ENCODE data around the gene TAPT1. TPM values are rescaled to one million over a fixed set of nuclear protein-coding genes. Genes with fewer than 3 reads are reported as not detected.
A peak's percentile ranks its signal among the peaks of the same experiment; 100 is the strongest.

The TAPT1 gene
- total RNA-seq, 1 donor from 2014 or later = 47.5 TPM

DNA sequence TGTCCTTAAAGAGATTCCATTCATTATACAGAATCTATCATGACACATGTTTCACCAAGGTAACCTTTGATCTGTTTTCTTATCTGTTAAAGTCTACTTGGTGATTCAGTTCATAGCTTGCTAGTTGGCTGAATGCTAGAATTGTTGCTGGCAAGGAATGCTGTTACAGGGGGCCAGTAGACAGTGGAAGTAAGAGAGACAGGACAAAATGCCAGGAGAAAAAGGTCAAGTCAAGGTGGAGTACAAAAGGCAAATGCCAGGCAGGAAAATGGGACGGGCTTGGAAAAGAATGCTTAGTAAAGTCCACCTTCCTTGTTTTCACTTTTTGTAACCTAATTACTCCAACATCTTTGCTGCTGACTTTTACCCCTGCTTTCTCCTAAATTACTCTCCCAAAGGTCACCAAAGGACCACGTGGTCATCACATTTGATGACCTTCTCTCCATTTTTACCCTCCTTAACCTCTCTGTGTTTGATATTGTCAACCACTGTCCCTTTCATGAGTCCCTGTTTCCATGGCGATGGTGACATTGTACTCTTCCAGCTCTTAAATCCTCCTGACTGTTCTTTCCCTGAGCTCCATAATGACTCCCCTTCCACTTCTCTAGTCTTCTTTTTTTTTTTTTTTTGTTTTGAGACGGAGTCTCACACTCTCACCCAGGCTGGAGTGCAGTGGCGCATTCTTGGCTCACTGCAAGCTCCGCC, 24.5 kb upstream of the TAPT1 start:
- no peak for DNase-seq (ENCODE audit: low spot score)

DNA sequence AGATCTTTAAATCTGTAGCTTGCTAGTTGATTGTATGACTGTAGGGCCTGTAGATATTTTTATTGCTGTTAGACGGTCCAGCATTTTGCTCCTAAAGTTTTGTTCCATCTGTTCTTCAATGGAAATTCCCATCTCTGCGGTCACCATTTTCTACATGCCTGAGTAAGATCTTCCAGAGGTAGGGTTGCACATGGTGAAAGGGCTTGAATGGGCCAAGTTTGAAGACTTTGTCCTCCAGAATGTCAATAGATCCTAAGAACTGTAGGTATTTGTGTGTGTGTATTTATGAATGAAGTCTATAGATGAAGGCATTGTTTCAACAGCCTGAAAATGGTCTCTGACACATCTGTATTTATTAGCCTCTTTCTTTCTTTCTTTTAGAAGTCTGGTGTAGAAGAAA, 22.3 kb upstream of the TAPT1 start:
- no peak for DNase-seq (ENCODE audit: low spot score)

DNA sequence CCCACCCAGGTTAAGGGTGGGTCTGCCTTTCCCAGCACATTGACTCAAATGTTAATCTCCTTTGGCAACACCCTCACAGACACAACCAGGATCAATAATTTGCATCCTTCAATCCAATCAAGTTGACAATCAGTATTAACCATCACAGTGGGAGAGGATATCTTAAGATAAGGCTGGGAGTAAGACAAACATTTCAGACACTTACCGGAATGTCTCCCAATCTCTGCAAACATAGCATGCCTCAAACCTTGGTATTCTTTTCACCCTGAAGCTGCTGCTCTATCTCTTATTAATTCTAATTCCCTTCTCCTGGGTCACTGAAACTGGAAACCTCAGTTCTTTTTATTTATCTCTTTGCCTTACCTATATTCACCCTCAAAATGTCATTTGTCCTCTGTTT, 19.0 kb upstream of the TAPT1 start:
- DNase-seq (ENCODE audit: low spot score) = no peak

DNA sequence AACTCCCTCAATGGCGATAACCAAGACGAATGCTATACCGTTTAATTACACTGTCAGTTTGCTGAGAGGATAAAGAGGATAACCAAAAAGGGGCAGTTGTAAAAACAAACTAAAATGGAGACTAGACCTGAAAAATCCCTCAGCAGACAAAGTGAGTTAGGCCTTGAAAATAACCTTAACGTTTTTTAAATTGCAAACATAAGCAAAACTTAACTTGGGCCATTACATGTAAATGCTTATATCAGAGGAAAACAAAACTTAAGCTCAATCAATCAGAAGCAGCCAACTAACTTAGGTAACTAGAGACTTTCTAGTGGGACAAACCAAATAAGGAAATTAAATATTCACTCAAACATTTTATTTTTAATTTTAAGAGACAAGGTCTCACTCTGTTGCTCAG, 17.0 kb upstream of the TAPT1 start:
- DNase-seq (ENCODE audit: low spot score) = no peak

DNA sequence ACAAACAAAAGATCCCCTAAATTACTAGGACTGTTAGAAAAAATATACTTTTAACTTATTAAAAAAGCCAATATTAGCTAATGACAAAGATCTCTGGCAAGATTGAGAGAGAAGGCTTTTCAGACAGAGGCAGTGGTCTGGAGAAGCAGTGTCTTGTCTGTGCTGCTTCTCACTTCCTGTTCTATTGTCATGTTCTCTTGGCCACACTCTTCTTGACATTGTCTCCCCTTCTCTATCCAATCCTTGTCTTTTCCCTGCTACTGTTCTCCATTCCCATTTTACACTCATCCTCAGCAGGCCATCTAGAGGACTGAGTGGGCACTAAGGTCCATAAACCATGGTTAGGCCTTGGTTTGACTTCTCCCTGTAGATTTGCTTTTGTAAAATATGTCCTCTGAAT, 14.0 kb upstream of the TAPT1 start:
- DNase-seq (ENCODE audit: low spot score) = no peak

DNA sequence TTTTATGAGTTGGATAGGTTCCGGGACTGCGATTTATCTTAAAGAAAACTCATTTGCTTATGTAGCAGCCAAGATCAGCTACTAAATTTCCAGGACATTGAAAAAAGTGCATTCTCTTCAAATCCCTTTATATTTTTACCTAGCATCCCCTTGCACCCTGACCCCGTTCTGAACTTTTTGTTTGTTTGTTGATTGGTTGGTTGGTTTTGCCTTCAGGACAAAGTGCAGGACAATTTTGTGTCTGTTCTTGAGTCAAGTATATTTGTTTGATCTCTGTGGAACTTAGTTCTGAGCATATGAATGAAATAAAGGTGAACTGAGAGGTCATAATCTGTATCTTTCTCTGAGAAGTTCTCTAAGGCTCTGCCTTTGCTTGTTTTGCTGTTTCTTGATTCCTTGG, 12.8 kb upstream of the TAPT1 start:
- no peak for DNase-seq (ENCODE audit: low spot score)

DNA sequence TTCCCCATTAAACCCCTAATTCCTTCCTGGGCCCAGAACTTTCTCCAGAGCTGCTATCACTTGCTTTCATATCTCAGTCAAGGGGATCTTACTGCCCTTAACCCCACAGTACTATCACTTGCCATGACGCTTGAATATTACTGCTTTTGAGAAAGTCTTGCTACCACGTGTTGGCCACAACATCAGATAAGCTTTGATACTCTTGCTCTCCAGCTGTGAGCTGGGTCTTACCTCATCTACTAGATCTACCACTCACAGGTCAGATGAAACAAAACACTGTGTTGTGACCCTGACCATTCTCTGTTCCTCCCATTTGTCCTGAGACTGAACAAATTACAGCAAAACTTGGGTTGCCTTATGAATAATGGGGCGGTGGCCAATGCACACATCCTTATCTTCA, 12.1 kb upstream of the TAPT1 start:
- no peak for DNase-seq (ENCODE audit: low spot score)

DNA sequence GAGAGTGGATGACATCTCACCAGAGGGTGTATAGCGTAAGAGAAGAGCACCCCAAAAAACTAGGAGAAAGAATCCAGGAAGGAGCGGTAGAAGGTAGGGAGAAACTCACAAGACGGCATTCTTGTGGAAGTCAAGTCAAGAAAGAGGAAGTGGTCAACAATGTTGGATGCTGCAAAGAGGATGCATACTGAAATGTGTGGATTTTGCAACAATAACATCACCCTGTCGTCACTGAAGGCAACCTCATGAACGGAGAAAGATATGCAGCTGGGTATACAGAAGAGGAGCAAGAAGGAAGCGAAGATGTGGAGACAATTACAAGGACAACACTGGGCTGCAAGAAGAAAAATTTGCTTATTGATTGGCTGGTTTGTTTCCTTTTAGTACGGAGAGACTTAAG, 11.4 kb upstream of the TAPT1 start:
- DNase-seq (ENCODE audit: low spot score) = no peak

DNA sequence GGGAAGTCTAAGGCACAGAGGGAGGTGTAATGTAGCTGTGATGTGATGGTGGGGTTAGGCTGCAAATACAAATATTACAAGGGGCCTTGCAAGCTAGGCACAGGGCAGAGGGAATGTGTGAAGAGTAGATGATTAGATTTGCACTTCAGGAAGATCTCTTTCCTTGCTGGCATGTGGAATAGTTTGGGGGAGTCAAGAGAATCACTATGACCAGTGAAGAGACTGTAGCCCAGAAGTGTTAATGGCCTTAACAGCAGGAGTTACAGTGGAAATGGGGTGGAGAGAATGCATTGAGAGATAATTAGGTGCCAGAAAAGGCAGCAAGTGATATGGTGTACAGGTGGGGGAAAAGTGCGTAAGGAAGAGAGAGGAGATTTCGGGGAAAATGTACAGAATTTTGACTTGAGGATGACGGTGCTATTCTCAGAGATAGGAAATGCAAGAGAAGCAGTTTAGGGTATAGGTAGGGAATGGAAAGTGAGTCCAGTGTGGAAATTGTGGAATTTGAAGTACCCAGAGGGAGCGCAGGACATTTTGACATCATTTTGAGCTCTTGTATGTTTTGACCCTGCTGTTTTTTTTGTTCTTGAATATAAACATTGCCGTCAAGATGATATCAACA, 10.2 kb upstream of the TAPT1 start:
- no peak for DNase-seq (ENCODE audit: low spot score)

DNA sequence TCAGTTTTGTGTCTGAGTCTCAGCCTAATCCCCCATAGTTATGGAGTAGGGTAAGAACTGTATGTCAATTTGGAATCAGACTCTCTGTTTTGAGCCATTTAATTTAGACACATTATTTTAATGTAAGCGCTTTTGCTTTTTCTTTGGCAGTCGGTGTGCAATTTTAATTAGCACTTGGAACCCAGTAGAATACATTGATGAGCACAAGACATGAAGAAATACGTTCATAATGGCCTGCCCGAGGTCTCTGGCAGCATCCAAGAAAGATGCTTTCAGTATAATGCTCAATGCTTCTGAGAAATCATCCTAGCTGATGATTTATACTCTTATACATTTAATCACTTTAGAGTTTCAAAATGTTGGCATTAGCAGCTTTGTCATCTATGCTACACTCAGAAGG, 8.9 kb upstream of the TAPT1 start:
- DNase-seq (ENCODE audit: low spot score) = no peak

DNA sequence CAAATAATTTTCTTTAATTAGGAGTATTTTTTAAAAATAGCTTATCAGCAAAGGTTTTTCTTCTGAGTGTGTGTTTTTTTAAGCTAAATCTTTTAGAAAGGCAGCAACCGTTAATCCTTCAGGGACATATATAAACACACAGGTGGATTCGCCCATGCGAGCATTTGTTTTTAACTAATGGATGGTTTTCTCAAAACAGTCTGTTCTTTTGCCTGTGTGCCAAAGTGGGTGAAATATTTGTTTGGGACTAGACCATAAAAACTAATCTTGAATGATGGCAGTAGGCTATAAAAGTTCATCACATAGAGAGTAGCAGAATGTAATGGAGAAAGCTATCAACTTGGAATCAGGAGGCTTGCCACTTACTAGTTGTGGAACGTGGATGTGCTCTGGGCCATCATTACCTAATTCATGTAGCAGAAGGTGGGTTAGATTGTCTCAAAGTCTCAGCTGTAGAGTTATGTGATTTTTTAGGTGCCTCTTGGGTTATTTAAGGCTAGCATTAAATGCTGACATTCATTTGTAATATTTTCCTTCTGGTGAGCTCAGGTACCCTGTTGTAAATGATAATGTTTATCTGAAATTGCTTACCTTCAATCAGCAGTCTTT, 7.4 kb upstream of the TAPT1 start:
- no peak for DNase-seq (ENCODE audit: low spot score)

DNA sequence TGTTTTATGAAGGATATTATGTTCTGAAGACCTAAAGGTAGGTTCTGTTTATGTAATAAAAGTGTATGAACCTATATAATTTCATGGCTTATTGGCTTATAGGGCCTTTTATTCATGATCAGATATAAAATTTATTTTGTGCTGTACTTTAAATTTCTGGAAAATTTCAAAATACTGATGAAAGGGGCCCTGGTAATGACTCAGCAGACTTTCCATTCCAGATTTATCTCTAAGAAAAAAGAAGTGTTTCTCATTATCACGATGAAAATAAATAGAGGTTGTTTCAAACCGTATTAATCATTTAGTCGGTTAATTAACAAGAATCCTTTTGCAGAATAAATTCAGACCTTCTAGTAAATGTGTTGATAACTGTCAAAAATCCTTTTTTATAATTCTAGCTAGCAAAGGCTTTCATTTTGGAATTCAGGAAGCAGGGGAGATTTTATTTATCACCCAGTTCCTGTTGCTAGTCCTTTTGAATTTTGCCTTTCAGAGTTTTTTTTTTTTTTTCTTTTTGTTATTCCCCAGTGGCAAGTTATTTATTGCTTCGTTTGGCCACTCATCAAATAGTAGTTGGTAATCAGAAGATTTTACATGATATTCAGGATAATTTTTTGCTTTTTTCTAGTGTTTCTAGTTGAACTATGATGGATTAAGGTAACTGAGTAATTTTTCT, 5.4 kb upstream of the TAPT1 start:
- DNase-seq (ENCODE audit: low spot score) = no peak

DNA sequence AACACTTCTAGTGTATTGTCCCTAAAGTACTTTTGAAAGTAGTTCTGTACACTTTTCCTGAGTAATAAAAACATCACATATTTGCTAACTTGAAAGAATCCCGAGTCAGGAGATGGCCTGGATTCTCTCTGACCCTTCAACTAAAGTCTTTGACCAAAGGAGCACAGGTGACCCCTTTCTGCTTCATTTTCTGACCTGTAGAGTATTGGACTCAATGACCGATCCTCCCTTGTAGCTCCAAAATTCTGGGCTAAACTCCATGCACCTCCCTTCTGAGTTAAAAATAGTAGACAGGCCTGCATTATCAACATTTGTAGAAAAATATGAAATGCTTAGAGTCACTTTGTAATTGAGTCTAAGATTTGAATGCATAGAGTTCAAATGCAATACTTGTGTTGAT, 4.0 kb upstream of the TAPT1 start:
- no peak for DNase-seq (ENCODE audit: low spot score)

DNA sequence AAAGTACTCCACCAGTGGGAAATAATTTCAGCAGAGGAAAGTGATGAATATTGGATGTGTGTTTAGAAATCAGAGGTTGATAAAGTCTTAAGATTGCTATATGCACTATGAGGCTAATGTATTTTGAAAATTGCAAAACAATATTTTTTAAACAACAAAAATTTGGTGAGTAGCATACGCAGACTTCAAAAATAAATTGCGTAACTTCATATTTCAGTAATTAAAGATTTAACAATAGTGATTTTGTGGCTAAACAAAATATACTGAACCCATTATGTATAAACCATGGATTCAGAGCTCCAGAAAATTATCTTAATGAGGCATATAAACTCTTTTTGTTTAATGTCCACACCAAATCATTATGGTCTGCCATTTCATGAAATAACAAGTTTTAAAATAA, 3.3 kb upstream of the TAPT1 start:
- DNase-seq (ENCODE audit: low spot score) = no peak

DNA sequence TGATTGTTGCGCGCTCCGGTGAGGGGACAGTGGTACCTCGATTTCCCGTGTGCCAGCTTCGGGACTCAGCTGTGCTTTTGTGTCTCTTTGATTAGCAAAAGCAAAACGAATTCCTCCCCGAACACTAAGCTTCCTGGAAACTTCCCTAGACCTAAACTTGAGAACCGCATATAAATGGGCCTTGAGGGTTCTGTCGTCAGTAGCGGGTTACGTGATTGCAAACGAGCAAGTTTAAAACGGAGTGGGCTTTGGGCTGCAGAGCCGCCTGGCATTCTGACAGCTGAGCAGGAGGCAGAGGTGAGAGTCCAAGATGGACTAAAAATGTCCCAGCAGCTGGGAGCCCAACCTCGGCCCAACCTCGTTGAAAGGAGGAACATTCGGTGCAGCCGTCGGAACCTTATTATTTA, 1.2 kb upstream of the TAPT1 start:
- DNase-seq (ENCODE audit: low spot score) = peak; percentile 47

DNA sequence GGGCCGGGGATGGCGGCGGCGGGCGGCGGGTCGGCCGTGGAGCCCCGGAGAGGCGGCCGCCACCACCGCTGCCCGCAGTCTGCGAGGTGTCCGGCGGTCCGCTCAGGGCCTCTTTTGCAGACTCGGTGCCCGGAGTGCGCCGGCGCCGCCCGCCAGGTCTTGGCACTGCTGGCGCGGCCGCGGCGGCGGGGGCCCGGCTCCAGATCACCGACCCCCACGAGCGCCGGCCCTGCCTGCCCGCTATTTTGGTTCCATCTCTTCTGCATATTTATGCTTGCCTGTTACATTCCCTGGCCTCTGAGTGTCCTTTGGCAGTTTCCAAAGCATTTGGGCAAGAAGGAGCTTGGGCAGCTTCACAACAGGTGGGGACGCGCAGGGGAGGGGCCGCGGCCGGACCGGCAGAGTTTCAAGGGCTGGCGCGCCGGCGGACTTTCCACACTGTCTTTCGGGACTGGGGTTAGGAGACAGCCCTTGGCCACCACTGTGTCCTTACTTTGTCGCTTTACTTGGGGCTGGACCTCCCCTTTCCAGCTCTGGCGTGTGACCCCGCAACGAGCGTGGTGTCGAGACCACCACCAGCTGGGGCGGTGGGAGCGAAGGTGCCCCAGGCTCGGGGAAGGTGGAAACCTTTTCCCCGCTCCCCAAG, 668 bp upstream of the TAPT1 start:
- DNase-seq (ENCODE audit: low spot score) = peak; percentile 58

DNA sequence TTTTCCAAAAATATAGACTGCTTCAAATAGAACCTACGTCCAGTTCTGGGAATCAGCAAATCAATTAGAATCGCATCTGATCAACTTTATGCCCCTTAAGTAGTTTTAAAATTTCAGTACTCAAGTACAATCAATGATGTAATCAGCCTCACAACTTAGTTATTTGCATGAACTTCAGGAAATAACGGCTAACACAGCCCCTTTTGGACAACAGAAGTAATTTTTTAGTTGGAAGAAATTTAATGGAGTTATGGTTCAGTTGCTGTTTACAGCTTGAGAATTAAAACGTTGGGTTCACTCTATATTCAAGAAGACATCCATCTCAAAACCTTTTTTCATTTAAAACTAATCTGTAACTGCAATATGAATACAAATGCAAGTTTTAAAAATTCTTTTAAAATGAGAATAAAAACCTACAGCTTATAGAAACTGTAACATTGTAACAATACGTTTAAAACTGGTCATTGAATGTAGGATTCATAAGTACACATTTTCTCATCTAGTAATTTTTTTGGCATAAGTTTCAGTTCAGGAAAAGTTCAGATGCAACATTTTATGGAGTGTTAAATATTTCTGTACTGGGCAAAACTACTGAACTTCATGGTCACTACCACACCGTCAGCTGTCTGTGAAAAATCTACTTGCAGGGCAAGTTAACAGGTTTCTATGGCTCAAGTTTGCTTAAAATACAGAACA, 956 bp downstream of the TAPT1 start:
- DNase-seq (ENCODE audit: low spot score) = no peak

DNA sequence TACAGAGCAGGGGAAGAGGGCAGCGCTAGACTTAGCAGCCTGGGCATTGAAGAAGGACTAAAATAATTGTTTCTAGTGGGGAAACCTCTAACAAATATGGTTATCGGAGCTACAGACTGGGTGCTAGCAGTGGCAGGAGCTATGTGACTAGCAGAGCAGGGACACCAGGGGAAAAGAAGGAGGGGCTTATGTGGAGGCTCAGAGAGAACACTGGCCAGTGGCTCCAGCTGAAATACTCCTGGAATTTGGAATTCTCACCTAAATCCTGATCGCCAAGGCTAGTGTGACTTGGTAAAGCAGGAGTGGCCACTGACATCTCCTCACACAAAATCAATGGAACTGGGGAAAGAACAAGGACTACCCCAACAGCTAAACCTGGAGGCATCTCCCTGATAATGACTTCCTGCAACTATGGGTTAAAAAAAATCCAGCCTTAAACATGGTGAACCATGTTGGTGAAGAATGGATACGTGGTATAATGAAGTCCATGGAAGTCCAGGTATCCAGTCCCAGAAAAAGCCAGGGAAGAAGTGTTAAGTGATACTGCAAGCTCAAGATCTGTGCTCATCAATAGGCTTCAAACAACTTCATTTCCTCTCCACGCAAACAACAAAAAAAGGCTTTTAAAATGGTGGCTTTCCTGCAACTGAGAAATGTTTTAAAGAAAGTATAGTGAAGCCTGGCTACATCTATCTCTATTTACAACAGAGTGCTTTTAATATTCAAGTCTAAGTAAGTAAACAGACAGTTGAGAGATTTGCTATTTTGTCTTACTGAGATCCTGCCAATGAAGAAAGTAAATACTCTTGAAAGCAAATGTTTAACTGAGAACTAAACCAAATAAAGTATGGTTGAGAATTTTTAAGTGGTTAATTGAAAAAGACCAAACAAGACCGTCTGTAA, 1.8 kb downstream of the TAPT1 start:
- no peak for DNase-seq (ENCODE audit: low spot score)

DNA sequence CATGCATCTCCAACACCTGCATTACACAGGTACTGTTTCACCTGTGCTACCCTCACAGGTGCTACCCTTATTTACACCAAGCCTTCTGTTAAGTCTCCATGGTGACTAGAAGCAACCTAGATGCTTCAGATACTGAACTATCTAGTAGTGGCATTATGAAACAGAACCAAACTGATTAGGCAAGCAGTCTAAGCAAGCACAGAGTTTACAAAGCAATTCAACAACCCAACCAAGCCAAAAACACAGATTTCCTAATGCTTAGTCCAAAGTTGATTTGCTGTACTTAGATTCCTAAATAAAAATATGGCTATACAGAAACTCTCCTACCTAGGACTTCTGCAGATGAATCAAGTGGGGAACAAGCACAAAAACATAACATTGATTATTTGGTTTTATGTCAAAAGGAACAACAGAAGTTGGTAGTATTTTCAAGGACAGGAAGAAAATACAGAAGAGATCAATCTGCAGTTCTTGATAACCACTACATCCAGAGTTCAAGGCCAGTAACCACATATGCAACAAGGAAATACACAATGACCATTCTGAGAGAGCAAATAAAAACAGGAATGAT, 3.2 kb downstream of the TAPT1 start:
- no peak for DNase-seq (ENCODE audit: low spot score)

DNA sequence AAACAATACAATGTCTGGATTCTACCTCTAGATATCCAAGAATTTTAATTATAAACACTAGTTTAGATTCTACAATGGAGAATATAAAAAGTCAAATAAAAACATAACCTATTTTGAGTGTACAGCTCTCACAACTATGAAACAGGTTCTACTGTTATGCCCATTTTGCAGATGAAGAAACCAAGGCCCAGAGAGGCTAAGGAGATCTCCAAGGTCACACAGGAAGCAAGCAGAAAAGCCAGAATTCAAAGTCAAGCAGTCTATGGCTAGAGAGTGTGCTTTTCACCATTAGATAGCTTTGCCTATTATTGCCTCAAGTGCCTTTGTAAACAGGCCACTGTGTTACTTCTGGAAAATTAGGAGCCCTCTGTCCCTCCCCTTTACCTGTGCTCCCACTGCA, 7.3 kb downstream of the TAPT1 start:
- DNase-seq (ENCODE audit: low spot score) = no peak

All from ureter (tissue), 1 donor.